Endothelial cell of umbilical vein (primary cell): ENCODE measurements around the gene POLE. TPM values are rescaled to one million over a fixed set of nuclear protein-coding genes. Genes with fewer than 3 reads are reported as not detected.

Experiments
- BruUV-seq: library from RNA; stranded (reverse); fragments of 400-500 nt; replicated peaks from 2 replicates; lab custom pipeline; 2021; lab: Mats Ljungman, UMichigan
- CTCF ChIA-PET: fragments of 300-600, 350-600 bp; sonication (Branson Sonifier 250); formaldehyde crosslinking; loops from one replicate; lab custom pipeline; 2021; ENCODE audit warnings: antibody characterized with exemption, inconsistent platforms; lab: Charles Lee
- POLR2A ChIA-PET: fragments of 300-600, 350-600 bp; sonication (Branson Sonifier 250); formaldehyde crosslinking; loops from one replicate; lab custom pipeline; 2021; ENCODE audit warnings: antibody characterized with exemption, inconsistent platforms; lab: Charles Lee
- DNase-seq: peaks from one replicate; pipeline ENCODE4 v3.0.0-alpha.2; 2011; ENCODE audit warnings: low read depth, low spot score
- FAIRE-seq: peaks from 2 replicates; lab custom pipeline; 2011; peaks lifted over from hg19 to GRCh38; lab: Jason Lieb, UNC
- H2AFZ ChIP-seq: 2 replicates; pipeline ENCODE4 v1.6.0; 2012; ENCODE audit warnings: low read depth, low read length, control low read depth, inconsistent platforms
- H3K27ac ChIP-seq: 2 replicates; pipeline ENCODE4 v1.5.1; 2011; ENCODE audit warnings: low read depth, mild to moderate bottlenecking, control low read depth, low read length, moderate library complexity; ENCODE audit not compliant: insufficient read depth
- H3K27me3 ChIP-seq, 2 experiments: 2 replicates each; pipeline versions ENCODE4 v1.6.0 to v1.6.1; 2011; ENCODE audit warnings: low read length in 2 of 2, mixed read lengths in 1 of 2; ENCODE audit not compliant: control insufficient read depth in 2 of 2, insufficient read depth in 2 of 2
- H3K36me3 ChIP-seq, 2 experiments: 2 replicates in 1 of 2; 3 replicates in 1 of 2; pipeline ENCODE4 v1.5.1; 2011; ENCODE audit warnings: low read length in 2 of 2, mild to moderate bottlenecking in 1 of 2, moderate library complexity in 1 of 2; ENCODE audit not compliant: control insufficient read depth in 2 of 2, insufficient read depth in 2 of 2; ENCODE audit errors: extremely low read depth in 1 of 2
- H3K4me1 ChIP-seq: 3 replicates; pipeline ENCODE4 v1.5.1; 2011; ENCODE audit warnings: mild to moderate bottlenecking, low read length; ENCODE audit not compliant: control insufficient read depth, insufficient read depth; ENCODE audit errors: extremely low read depth
- H3K4me2 ChIP-seq: 2 replicates; pipeline ENCODE4 v1.6.1; 2011; ENCODE audit warnings: low read length, control low read depth, mixed read lengths; ENCODE audit not compliant: insufficient read depth
- H3K4me3 ChIP-seq, 3 experiments: fragments of 200-600 bp in 1 of 3; sonication (generic), shearing (Covaris generic) in 1 of 3; replicated peaks in 1 of 3; 2 replicates each; pipeline ENCODE4 v1.5.1; 2011 to 2016; ENCODE audit warnings: control low read depth in 3 of 3, low read length in 3 of 3, mild to moderate bottlenecking in 2 of 3, inconsistent platforms in 1 of 3, low read depth in 1 of 3, moderate library complexity in 1 of 3; ENCODE audit not compliant: insufficient read depth in 1 of 3
- H3K79me2 ChIP-seq: 2 replicates; pipeline ENCODE4 v1.6.0; 2012; ENCODE audit warnings: low read length, inconsistent platforms; ENCODE audit not compliant: control insufficient read depth, insufficient read depth
- H3K9ac ChIP-seq: replicated peaks from 2 replicates; pipeline ENCODE3; 2011; ENCODE audit warnings: low read length, control low read depth; ENCODE audit not compliant: insufficient read depth; ENCODE audit errors: extremely low read depth
- H3K9me1 ChIP-seq: replicated peaks from 3 replicates; pipeline ENCODE4 v1.6.0; 2011; ENCODE audit warnings: mild to moderate bottlenecking, low read length; ENCODE audit not compliant: control insufficient read depth, insufficient read depth; ENCODE audit errors: extremely low read depth
- H3K9me3 ChIP-seq: replicated peaks from 2 replicates; pipeline ENCODE4 v1.5.1; 2012; ENCODE audit warnings: low read length, inconsistent platforms; ENCODE audit not compliant: control insufficient read depth, insufficient read depth
- H4K20me1 ChIP-seq: replicated peaks from 2 replicates; pipeline ENCODE3; 2011; ENCODE audit warnings: mild to moderate bottlenecking, low read length; ENCODE audit not compliant: control insufficient read depth, insufficient read depth; ENCODE audit errors: extremely low read depth
- EZH2 ChIP-seq: IDR thresholded peaks from 2 replicates; pipeline ENCODE4 v1.6.1; 2012; ENCODE audit warnings: borderline replicate concordance, low read depth, mild to moderate bottlenecking, moderate library complexity, low read length, inconsistent platforms; ENCODE audit not compliant: severe bottlenecking
- FOS ChIP-seq: IDR thresholded peaks from 2 replicates; pipeline ENCODE4 v1.6.1; 2011; ENCODE audit warnings: mild to moderate bottlenecking, low read length, moderate library complexity, borderline replicate concordance; ENCODE audit not compliant: insufficient read depth
- GATA2 ChIP-seq: IDR thresholded peaks from 2 replicates; pipeline ENCODE4 v1.7.0; 2011; ENCODE audit warnings: low read depth, mild to moderate bottlenecking, moderate library complexity, mixed read lengths, low read length; ENCODE audit not compliant: insufficient read length, insufficient read depth
- JUN ChIP-seq: IDR thresholded peaks from 2 replicates; pipeline ENCODE4 v1.6.1; 2011; ENCODE audit warnings: borderline replicate concordance, low read depth; ENCODE audit not compliant: insufficient read length, insufficient read depth
- MYC ChIP-seq: IDR thresholded peaks from one replicate; pipeline ENCODE4 v1.6.1; 2011; ENCODE audit warnings: mild to moderate bottlenecking, low read depth, low read length
- POLR2A ChIP-seq: IDR thresholded peaks from 2 replicates; pipeline ENCODE4 v1.6.1; 2012; ENCODE audit warnings: low read depth, mild to moderate bottlenecking, control low read depth, low read length
- POLR2AphosphoS5 ChIP-seq: IDR thresholded peaks from 2 replicates; pipeline ENCODE4 v1.6.1; 2012; ENCODE audit warnings: low read depth, mild to moderate bottlenecking, control low read depth, low read length, moderate library complexity; ENCODE audit not compliant: insufficient read depth
- dilution Hi-C: fragments of 300-500 bp; cut with MboI; formaldehyde crosslinking; loops from one replicate; pipeline ENCODE4 v1.15.0; 2019; ENCODE audit warnings: low sequenced_read_pairs; ENCODE audit not compliant: extremely low pct_ligation_motif_present
- intact Hi-C: fragments of 100-400 bp; cut with micrococcal nuclease; formaldehyde crosslinking; loops from one replicate; pipeline ENCODE4 v1.10.0; 2022
- polyA plus RNA-seq, 4 experiments: library from polyadenylated mRNA; depleted of rRNA in 3 of 4; stranded (reverse) in 3 of 4; unstranded in 1 of 4; fragments of >200 nt; gene quantifications; 2 replicates each; pipeline versions ENCODE4 v1.2.1 to v1.2.3, GENCODE V29; 2011 to 2012; ENCODE audit warnings: missing spikeins in 1 of 4
- total RNA-seq: library from RNA; stranded (reverse); gene quantifications from 2 replicates; pipeline ENCODE4 v1.2.3, GENCODE V29; 2021
- TF ChIP-seq, protein P1 (sequence below), 2 donors: IDR thresholded peaks; 1 replicate in 1 of 2; 2 replicates in 1 of 2; pipeline ENCODE4 v1.5.1; 2011; ENCODE audit warnings: low read length in 2 of 2, mild to moderate bottlenecking in 2 of 2, moderate library complexity in 2 of 2, control low read depth in 1 of 2, inconsistent platforms in 1 of 2, low read depth in 1 of 2; ENCODE audit not compliant: insufficient read depth in 1 of 2; ENCODE audit errors: extremely low read depth in 1 of 2
- TF ChIP-seq, protein P2 (sequence below): IDR thresholded peaks from 2 replicates; pipeline ENCODE4 v1.6.1; 2011; ENCODE audit not compliant: insufficient read depth, insufficient read length

Gene POLE
- total and polyA plus RNA-seq, 2 donors (not counting 3 experiments of a cell fraction or from before 2014, with no cell fraction given) = 22.9 to 82.7 TPM

DNA sequence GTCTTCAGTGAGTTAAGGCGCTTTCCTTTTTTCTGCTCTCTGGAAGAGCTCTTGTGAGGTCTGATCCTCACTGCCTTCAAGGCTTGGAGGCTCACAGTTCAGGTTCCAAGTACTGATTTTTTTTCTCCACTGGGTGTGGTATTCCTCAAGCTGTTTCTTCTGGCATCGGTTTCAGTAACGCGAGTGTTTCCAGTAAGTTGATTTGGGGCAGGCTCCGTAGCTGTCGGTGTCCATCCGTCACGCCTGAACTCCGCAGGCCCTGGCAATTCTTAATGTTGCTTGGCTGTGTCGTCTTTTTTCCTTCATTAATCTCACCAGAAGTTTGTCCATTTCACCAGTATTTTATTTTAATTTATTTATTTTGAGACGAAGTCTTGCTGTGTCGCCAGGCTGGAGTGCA is 107.4 kb downstream of the POLE start:
- H3K36me3 ChIP-seq = peaks cover 2 to 22% of the 10 kb centered on the region in 2 experiments
- peaks cover 0 to 5% of the 10 kb centered on the region in 2 experiments for H3K27me3 ChIP-seq
- ChIA-PET POLR2A (no interaction called here), CTCF (interaction anchor here (1.0 kb wide), 2 partner anchors 15 to 35 kb away, joined by 3 read pairs; no protein-coding TSS in a partner anchor)
- H3K9me3 ChIP-seq = no peaks in the 10 kb centered on the region
- no peaks in the 10 kb centered on the region for H3K4me1 ChIP-seq
- no peak for TF ChIP-seq EZH2
- TF ChIP-seq, protein P1, sequence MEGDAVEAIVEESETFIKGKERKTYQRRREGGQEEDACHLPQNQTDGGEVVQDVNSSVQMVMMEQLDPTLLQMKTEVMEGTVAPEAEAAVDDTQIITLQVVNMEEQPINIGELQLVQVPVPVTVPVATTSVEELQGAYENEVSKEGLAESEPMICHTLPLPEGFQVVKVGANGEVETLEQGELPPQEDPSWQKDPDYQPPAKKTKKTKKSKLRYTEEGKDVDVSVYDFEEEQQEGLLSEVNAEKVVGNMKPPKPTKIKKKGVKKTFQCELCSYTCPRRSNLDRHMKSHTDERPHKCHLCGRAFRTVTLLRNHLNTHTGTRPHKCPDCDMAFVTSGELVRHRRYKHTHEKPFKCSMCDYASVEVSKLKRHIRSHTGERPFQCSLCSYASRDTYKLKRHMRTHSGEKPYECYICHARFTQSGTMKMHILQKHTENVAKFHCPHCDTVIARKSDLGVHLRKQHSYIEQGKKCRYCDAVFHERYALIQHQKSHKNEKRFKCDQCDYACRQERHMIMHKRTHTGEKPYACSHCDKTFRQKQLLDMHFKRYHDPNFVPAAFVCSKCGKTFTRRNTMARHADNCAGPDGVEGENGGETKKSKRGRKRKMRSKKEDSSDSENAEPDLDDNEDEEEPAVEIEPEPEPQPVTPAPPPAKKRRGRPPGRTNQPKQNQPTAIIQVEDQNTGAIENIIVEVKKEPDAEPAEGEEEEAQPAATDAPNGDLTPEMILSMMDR (IDR thresholded peaks at IDR 0.05; ENCODE audit: extremely low read depth in 1 of 2, insufficient read depth in 1 of 2, low read depth in 1 of 2, low read length in 2 of 2) = no peak
- TF ChIP-seq JUN = no peak
- no peak for TF ChIP-seq MYC
- TF ChIP-seq POLR2A = no peak
- TF ChIP-seq, protein P2, sequence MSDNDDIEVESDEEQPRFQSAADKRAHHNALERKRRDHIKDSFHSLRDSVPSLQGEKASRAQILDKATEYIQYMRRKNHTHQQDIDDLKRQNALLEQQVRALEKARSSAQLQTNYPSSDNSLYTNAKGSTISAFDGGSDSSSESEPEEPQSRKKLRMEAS = no peak
- no peak for TF ChIP-seq FOS
- TF ChIP-seq GATA2 = no peak
- TF ChIP-seq POLR2AphosphoS5 = no peak
- BruUV-seq = no TSS peak
- H3K4me3 ChIP-seq = no peak overlapping the region
- no peak overlapping the region for H2AFZ ChIP-seq
- no peak overlapping the region for H3K27ac ChIP-seq
- H3K9me1 ChIP-seq = no peaks in the 10 kb centered on the region
- H3K79me2 ChIP-seq = no peaks in the 10 kb centered on the region
- DNase-seq (no peak), FAIRE-seq (no peak)
- H3K4me2 ChIP-seq = no peak overlapping the region
- H4K20me1 ChIP-seq = no peaks in the 10 kb centered on the region
- intact Hi-C loops = no loop called here
- H3K9ac ChIP-seq = no peak overlapping the region
- dilution Hi-C loops = no loop called here
